ENCODE data around the gene CHSY1. TPM values are rescaled to one million over a fixed set of nuclear protein-coding genes. Genes with fewer than 3 reads are reported as not detected.

CHSY1 gene
- total RNA-seq, 4 donors from 2014 or later: 16.9 to 85.3 (median 39.4) TPM

DNA sequence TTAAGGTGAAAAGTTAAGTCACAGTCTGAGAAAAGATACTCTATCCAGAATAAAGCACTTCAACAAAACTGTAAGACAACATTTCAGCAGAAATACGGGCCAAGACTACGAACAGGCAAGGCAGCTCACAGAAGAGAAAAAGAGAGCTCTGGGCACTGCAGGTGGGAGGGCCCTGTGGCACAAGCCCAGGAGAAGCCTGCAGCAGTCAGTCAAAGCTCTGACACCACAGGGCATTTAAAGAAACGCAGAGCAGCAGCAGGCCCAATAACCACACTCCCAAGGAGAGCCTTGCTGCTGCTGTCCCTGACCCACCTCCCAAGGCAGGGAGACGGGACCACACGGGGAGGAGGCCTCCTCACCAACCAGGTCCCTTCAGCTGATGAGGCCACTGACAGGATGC lies 19.2 kb downstream of the CHSY1 start:
- TF ChIP-seq, protein P1, sequence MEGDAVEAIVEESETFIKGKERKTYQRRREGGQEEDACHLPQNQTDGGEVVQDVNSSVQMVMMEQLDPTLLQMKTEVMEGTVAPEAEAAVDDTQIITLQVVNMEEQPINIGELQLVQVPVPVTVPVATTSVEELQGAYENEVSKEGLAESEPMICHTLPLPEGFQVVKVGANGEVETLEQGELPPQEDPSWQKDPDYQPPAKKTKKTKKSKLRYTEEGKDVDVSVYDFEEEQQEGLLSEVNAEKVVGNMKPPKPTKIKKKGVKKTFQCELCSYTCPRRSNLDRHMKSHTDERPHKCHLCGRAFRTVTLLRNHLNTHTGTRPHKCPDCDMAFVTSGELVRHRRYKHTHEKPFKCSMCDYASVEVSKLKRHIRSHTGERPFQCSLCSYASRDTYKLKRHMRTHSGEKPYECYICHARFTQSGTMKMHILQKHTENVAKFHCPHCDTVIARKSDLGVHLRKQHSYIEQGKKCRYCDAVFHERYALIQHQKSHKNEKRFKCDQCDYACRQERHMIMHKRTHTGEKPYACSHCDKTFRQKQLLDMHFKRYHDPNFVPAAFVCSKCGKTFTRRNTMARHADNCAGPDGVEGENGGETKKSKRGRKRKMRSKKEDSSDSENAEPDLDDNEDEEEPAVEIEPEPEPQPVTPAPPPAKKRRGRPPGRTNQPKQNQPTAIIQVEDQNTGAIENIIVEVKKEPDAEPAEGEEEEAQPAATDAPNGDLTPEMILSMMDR (IDR thresholded peaks at IDR 0.05): no peak
- ATAC-seq (ENCODE audit: low FRiP score) (no peak), DNase-seq (ENCODE audit: low spot score) (no peak)

DNA sequence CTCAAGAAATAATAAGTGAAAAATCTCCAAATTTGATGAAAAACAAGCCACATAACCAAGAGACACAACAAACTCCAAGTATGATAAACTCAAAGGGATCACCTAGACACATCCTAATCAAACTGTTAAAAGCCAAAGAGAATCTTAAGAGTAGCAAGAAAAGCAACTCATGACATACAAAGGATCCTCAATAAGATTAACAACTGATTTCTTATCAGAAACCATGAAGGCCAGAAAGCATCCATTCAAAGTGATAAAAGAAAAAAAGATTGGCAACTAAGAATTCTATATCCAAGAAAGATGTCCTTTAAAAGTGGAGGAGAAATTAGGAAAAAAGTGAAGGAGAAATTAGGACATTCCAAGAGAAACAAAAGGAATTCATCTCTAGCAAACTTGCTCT lies 23.5 kb downstream of the CHSY1 start:
- TF ChIP-seq, protein P1 (IDR thresholded peaks at IDR 0.05): no peak
- DNase-seq (ENCODE audit: low spot score) (no peak), ATAC-seq (ENCODE audit: low FRiP score) (no peak)

DNA sequence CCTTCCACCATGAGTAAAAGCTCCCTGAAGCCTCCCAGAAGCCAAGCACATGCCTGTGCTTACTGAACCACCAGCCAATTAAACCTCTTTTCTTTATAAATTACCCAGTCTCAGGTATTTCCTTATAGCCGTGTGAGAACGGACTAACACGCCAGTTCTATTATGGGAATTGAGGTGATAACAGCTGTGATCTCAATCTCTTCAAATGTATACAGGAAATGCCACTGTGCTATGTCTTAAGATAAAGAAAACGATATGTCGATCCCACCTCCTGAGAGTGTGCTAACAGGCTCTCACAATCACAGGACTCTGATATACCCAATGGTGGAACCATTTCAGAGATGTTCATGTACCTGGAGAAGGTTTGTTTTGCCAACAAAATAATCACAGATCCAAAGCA lies 26.2 kb downstream of the CHSY1 start:
- no peak for DNase-seq (ENCODE audit: low spot score)
- TF ChIP-seq, protein P1 (IDR thresholded peaks at IDR 0.05): no peak
- no peak for ATAC-seq (ENCODE audit: low FRiP score)

DNA sequence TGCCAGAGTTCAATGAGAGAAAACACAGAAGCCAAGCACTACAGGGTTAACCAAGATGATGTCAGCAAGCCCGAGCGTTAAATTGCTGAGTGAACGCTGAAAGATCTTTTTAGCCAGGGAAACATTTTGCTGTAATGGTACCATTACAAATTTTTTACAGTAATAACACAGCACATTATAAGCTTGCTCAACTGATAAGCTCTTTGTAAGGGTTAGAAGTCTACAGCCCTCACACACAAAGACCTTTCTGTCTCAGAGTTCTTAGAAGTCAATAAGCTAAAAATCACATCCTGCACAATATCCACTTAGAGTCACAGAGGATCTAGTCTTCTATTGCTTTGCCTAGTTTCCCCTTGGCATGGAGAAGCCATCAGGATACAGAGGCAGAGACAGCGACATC lies 29.9 kb downstream of the CHSY1 start:
- TF ChIP-seq, protein P1 (IDR thresholded peaks at IDR 0.05): no peak
- no peak for DNase-seq (ENCODE audit: low spot score)
- no peak for ATAC-seq (ENCODE audit: low FRiP score)

DNA sequence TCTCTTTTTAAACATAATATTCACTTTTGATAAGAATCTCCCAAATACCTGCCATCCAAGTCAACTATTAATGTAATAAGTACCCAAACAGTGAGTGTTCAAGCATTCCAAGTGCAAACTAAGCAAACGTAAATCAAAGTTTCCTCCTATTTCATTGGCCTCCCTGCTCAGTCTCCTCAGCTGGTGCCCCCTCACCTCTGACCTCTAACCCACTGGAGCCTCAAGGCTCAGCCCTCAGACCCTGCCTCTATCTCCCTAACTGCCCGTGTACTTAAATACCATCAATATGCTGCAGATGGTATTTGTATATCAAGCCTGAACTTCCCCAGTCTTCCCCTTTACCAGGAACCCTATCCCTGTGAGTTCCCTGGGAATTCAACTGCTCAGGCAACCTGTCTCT lies 31.8 kb downstream of the CHSY1 start:
- DNase-seq (ENCODE audit: low spot score) (no peak), ATAC-seq (ENCODE audit: low FRiP score) (no peak)
- TF ChIP-seq, protein P1 (IDR thresholded peaks at IDR 0.05): no peak

DNA sequence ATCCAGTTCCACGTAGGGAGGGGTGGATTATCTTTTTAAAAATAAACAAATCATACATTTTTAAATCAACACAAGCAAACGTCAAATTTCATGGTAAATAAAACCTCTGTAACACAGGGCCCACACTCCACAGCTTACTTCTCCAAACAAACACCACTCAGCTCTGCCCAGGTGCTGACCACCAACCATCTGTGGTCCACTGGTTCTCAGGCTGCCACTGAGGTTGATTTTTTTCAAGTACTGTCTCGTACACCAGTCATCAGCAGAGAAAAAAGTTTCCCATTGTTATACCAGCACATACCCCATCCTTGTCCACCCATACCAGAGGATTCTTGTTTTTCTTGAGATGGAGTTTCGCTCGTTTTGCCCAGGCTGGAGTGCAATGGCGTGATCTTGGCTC lies 32.4 kb downstream of the CHSY1 start:
- ATAC-seq (ENCODE audit: low FRiP score): no peak
- TF ChIP-seq, protein P1 (IDR thresholded peaks at IDR 0.05): no peak
- no peak for DNase-seq (ENCODE audit: low spot score)

DNA sequence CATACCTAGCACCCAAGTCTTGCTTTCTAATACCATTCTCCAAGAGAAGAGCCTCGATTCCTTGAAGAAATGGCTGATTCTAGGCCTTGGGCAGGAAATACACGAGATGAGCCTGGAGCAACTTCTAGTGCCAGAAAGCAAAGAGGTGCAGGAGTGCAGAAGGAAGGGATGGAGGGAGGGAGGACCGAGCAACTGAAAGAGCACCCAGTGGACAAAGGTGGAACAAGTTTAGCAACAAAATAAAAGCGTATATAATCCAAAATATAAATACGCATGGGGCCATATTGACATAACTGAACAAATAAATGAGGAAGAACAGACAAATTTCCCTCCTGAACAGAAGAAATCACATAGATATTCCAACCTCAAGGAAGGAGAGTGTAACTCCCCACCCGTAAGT lies 34.4 kb downstream of the CHSY1 start:
- no peak for ATAC-seq (ENCODE audit: low FRiP score)
- TF ChIP-seq, protein P1 (IDR thresholded peaks at IDR 0.05): no peak
- no peak for DNase-seq (ENCODE audit: low spot score)

All from omental fat pad (tissue), 4 donors.